ENCODE measurements around the gene ALDH3A2. TPM values are rescaled to one million over a fixed set of nuclear protein-coding genes. Genes with fewer than 3 reads are reported as not detected.

ALDH3A2 gene
- 24.1 and 36.7 TPM in 2 replicates for total RNA-seq

GRCh38 chr17:19648475-19649273, at the start of gene ALDH3A2:
Gene ALDH3A2, plus strand, starts transcription at chr17:19648751. Its CDS starts 221 bp downstream, at chr17:19648972.

GRCh38 chr17:19716108-19717030, 67.8 kb downstream of the ALDH3A2 start, which contains the start of gene SLC47A2:
Gene SLC47A2, minus strand, starts transcription at chr17:19716584. Its CDS starts 29 bp downstream, at chr17:19716555.

Other genes starting within 250 kb of the ALDH3A2 start
- gene RNF112, start 237.5 kb upstream of the ALDH3A2 start, total RNA-seq: under 0.01 and 0.13 TPM in 2 replicates
- gene SLC47A1, start 114.9 kb upstream of the ALDH3A2 start, total RNA-seq: 0.33 and 3.7 TPM in 2 replicates
- gene SLC47A2, start 67.8 kb downstream of the ALDH3A2 start, total RNA-seq: not detected in 2 replicates
- 0.33 TPM in 1 of 2 replicates, not detected in the other for gene ALDH3A1, start 99.5 kb downstream of the ALDH3A2 start, total RNA-seq
- gene ULK2, start 219.2 kb downstream of the ALDH3A2 start, total RNA-seq: 11.9 and 28.1 TPM in 2 replicates